Left cardiac atrium (tissue), 4 donors: Measurements from ENCODE around the gene IGFBP7. TPM values are rescaled to one million over a fixed set of nuclear protein-coding genes. Genes with fewer than 3 reads are reported as not detected.
"Not testable (repeated sequence)": the region's sequence is repeated elsewhere in the genome, so short reads cannot be mapped to it uniquely, and the experiment has no call there.

Source experiments
- ATAC-seq, 2 donors: fragments of 200-7000 bp; cut with Tn5 transposase; one replicate each; pipeline ENCODE4 v1.9.1; 2020; ENCODE audit warnings: mild to moderate bottlenecking in 2 of 2, moderate library complexity in 2 of 2
- DNase-seq: peaks from one replicate; pipeline ENCODE4 v3.0.0-alpha.2; 2020
- intact Hi-C, 2 donors: fragments of 100-400 bp; cut with DNase I; formaldehyde crosslinking; loops; one replicate each; pipeline versions ENCODE4 v1.14.1 to v1.15.1; 2022 to 2023
- total RNA-seq, 2 donors: library from RNA; stranded (reverse); fragmentation: NEBNext Ultra II Directional; extraction: Animal tissue kit (Norgen Biotek cat#: 25700); gene quantifications; one replicate each; pipeline ENCODE4 v1.2.1, GENCODE V29; 2021
- donor health status: DM: no; HTN: yes; CAD: no.
- donor health status: DM: no; HTN: yes; CAD: no; lungs with severe emphysema.
- donor health status: DM: yes; HTN: yes; CAD: no.
- donor health status: Dilated cardiomyopathy.

Gene IGFBP7
- total RNA-seq, 2 donors from 2014 or later = 580 to 792 TPM

DNA sequence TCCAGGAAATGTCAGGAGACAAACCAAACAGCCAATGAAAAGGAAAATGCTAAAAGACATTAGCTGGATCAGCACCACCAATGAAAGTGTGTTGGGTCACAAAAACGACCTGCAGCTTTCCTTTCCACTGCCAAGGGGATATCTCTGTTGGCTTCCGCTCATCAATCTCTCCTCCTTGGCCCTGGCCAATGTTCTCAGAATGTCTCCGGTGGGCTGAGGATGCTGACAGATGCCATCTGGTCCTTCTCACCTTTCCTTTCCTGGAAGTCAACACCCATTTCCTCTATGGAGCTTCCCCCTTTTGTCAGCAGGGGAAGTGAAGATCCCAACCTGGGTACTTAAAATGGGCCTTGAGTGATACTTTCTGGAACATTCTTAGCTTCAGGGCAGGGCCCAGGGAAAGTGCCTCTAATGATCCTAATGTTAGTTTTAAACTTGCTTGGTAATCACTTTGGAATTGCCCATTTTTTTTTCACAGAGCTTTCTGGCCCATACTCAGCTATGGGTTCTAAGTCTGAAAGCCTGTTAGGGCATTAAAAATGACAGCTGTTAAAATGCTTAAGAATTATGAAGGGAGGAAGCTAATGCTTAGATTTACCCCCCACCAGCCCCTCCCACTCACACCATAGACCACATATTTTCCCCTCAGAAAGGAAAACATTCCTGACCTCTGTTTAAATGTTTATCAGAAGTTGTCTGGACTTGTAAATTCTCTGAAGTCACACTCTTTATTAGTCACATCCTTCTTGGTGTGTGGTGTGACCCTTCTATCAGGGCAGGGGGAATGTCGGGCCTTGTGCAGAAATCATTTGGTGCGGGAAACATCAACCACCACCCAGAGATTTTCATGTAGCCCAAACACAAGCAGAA lies 29.2 kb downstream of the IGFBP7 start:
- DNase-seq = peak; percentile 35
- ATAC-seq = peak; percentile 45 to 83
- intact Hi-C loops = no loop called here

DNA sequence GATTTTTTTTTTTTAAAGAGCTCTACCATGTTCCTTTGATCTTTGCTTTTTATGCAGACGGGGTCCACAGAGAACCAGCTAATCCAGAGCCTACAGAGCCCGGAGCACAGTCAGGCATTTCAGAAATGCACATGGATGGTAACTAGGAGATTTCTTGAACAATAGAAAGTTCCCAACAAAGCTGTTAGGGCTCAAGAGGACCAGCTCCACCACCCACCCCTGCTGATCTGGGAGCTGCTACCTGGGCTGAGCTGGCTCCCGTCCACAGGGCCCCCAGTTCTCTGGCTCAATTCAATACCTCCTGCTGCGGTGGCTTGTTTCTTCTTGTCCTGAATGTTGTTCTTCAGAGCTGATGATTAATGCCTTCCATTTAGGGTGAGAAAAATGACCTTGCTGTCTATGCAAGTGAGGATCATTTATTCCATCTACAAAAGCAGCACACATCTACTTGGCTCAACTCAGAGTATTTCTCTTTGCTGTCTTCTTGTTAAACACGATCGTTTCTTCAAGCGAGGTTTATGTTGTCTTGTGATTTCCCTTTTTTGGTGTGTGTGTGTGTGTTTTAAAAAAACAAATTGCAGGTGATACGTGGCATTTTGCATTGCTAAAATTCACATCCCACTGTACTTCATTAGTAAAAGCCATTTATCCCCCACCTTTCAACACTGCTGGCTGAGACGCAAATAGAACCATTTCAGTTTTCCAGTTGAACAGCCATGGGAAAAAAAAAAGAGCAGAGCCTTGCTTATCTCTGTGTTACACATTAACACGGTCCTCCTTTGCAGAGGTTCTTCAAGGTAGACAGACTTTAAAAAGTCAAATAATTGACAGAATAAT lies 31.3 kb downstream of the IGFBP7 start:
- no peak for ATAC-seq
- intact Hi-C loops = no loop called here
- no peak for DNase-seq

DNA sequence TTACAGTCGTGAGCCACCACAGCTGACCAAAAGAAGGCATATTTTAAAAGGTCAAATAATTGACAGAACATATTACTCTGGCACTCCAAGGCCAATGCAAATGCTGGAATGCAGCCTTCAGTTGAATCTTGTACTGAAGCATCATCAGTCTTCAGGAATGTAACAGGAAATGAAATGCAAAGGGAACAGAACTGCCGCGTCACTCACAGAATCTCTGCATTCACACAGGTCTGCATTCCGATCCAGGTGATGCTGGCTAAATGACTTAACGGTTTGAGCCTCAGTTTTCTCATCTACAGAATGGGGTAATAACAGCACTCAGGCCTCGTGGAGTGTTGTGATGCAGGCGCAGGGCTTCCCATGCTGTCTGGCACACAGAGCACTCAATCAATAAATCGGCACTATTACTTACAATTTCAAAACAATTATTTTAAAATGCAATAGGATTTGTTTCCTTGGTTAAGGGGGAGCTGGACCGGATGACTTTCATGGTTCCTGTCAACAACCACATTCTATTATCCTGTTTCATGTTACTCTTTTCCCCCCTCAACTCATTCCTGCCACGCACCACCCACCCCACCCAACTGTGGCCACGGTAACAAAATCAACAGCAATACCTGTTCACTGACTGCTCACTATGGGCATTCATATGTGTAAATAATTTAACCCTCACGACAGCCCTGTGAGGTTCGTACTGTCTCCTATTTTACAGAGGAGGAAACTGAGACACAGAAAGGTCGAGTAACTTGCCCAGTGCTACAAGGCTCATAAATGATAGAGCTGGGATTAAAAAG lies 32.4 kb downstream of the IGFBP7 start:
- intact Hi-C loops = no loop called here
- ATAC-seq (no peak), DNase-seq (no peak)

DNA sequence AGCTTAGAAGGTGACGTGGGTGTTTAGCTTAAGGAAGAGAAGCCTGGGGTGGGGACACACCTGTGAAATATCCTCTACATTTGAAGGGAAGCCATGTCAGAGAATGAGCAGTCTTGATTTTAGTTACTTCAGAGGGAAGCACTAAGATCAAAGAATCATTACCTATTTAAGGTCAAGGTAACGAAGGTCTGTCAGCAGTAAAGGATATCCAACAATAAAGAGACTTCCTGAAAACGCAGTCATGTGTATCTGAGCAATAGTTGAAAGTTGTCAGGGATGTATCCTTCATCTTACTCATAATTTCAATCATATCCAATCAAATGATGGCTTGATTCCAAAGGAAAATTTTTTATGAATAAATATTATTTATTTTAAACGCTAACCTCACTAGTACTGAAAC lies 33.5 kb downstream of the IGFBP7 start:
- ATAC-seq (no peak), DNase-seq (no peak)
- intact Hi-C loops = no loop called here

DNA sequence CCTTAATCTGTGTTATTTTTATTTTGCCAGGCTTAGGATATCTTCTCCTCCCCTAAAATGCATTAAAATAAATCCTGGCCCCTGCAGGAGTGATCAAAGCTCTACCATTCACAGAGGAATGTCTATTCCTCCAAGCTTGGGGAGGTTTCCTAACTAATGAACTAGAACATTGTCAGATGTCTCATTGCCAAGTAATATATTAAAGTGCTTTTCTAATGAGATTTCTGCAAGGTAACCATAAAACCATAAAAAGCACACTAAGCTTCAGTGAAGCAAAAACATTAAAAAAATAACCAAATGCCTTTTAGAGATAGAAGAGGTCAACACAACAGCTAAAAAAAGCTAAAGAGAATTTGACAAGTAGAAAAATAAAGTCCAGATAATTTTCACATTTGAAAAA lies 34.8 kb downstream of the IGFBP7 start:
- DNase-seq (no peak), ATAC-seq (no peak)
- intact Hi-C loops = no loop called here

DNA sequence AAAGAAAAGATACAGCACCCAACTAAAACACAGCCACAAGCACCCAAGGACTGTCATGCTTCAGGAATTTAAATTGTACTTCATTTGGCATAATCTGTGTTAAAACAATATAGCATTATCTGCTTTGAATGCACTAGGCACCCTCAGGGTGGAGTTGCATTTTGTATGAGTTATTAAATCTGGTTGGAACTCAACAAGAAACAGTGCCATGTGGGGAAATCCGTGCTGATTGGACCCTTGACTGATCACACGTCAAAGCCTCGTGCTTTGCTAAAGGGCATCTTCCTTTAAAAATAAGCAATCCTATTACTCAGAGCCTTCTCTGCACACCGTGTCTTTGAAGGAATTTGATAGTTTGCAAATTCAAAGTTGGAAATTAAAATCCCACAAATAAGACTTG lies 35.4 kb downstream of the IGFBP7 start:
- intact Hi-C loops = no loop called here
- no peak for DNase-seq
- peak in 1 of 2 donors; percentile 28 for ATAC-seq

DNA sequence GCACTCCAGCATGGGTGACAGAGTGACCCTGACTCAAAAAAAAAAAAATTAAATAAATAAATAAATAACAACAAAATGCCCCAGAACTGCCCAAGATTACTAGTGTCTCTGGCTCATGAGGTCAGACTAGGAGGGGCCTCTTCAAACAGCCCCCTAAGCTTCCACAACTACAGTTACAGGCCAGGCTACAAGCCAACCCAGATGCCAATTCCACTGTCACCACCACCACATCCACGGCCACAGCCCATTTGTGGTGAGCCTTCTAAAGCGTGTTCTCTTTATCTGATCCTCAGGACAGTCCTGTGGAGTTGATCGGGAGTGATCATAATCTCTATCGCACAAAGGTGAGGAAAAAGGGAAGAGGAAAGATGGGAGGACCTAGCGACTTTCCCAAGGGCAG lies 36.6 kb downstream of the IGFBP7 start:
- ATAC-seq (no peak), DNase-seq (no peak)
- intact Hi-C loops = no loop called here

DNA sequence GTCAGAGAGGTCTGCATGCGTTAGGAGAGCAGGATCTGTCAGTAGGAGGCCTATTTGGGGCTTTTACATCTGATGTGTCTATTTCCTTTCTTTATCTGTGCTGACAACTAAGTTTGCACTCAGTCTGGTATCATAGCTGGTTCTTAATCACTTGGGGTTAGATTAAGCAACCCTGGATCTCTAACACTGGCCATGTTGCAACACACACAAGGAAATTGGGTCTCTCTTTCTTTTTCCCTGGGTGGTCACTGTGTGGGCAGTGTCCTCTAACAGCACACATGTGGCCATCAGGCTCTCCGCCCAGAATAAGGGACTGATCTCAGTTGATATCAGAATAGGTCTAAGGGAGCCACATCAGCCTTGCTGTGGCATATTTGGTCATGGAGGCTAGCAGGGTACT lies 38.9 kb downstream of the IGFBP7 start:
- ATAC-seq (peak; percentile 48 to 70), DNase-seq (peak; percentile 61)
- intact Hi-C loops = no loop called here

DNA sequence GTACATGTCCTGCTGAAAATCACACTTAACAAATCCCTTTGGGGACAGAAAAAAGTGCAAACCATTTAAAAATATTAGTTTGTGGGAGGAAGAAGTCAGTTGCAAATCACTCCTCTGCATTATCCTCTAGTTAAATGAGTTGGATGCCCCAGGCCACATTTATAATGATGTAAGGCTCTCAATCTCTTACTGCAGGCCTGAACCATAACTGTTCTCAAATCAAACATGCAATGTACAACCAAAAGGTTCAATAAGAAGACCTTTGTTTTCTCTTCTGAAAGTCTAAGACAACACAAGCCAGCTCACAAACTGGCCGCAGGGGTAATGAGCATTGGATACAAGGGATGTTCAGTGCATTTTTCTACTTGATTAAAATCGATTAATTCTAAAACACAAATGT lies 39.7 kb downstream of the IGFBP7 start:
- ATAC-seq (no peak), DNase-seq (no peak)
- intact Hi-C loops = no loop called here

DNA sequence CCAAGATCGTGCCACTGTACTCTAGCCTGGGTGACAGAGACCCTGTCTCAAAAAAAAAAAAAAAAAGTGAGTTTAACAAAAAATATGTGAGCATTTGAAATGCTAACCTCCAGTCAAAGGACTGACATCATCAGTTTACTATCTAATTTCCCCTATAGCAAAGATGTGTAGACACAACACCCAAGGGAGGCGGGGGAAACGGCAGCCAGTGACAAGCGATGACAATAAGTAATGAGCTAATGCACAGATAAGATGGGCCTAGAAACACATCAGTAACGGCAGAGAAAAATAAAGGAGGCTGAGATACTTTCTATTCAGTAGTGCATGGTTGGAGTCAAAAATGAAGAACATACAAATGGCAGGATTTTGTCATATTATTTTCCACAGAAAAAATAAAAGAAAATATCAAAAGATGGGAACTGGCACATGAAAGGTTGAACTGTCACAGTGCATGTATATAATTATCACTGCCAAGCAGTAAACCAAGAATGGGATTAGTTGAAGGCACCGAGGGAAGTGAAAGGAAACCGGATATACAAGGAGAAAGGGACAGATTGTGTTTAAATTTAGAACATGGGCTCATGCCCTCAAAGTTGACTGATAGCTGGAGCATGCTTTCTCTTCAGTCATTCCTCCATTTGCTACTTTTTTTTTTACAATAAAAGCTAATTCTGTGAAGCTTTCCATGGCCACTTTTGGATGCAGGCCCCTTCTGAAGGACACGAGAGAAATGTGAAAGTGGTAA lies 41.8 kb downstream of the IGFBP7 start:
- intact Hi-C loops = no loop called here
- DNase-seq (no peak), ATAC-seq (no peak)

DNA sequence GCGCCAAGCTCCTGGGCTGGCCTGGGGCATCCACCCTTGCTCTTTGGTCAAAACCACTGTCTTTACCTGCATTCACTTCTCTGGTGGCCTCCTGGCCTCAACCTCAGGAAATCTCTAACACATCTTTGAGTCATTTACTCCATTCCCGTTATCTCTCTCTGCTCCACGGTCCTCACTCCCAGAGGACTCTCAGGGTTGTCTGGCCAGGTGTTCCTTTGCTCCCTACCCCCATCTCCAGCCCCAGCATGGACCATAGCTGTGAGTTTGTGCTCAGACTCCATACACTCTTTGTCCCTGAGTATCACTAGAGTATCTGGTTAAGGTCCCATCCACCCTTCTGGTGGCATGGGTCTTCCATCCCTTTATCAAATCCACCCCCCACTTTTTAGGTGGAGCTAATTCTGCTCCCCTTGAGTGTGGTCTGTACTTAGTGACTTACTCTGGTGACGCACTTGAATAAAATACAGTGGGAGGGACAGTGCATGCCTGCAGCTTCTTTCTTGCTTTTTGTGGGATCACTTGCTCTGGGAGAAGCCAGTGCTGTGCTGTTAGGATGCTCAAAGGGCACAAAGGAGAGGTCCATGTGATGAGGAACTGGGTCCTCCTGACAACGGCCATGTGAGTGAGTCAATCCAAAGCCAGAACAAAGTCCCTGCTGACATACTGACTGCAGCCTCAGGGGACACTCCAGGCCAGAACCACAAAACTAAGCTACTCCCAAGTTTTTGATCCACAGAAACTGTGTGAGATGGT lies 44.3 kb downstream of the IGFBP7 start:
- ATAC-seq = peak; percentile 7 to 10
- intact Hi-C loops = no loop called here
- no peak for DNase-seq

DNA sequence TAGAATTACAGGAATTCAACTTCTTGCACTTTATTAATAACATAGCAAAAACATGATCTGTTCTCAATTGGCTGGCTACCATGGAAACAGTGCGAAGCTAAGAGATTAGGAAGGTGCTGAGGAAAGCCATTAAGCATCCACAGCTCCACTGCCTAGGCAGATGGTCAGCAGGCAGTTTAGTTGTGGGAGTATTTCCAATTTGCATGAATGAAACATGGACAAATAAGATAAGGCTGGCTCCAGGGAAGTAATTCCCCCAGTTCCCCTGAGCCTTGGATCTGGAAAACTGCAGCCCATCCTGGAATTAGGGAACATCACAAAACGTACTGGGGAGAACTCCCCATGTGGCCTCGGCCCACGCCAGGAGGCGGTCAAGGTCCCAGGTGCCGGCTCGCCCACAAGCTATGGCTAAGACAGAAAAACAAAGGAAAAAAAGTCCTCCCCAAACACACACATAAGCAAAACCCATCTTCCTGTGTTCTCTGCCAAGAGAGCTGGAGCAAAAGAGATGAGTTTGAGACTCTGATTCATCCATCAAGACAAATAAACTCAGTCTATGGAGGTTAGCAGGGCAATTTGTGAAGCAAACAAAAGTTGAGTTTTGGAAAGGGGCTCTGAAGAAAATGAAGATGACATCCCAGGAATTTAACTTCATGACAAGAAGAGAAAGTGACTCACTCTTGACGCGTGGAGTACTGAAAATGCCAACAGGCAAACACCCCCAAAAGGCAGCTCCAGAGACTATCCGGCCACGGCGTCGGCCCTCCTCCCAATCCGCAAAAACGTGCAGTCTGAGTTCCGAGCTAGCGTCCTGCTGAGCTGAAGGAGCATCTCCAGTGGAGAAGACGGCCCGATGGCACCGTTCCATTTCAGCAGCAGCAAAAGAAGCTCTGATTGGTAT lies 45.1 kb downstream of the IGFBP7 start:
- intact Hi-C loops = no loop called here
- peak; percentile 67 to 80 for ATAC-seq
- peak; percentile 70 for DNase-seq

DNA sequence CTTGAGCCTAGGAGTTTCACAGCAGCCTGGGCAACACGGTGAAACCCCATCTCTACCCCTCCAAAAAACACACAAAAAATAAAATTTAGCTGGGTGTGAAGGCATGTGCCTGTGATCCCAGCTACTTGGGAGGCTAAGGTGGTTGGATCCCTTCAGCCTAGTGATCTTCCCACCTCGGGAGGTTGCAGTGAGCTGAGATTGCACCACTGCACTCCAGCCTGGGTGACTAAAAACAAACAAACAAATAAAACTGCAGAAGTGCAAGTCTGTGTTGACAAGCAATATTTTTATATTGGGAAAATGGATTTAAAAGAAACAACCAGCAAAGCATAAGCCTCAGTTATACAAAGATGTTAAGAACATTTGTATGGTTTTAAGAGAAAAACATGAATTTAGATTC lies 46.1 kb downstream of the IGFBP7 start:
- intact Hi-C loops = no loop called here
- ATAC-seq = no peak

DNA sequence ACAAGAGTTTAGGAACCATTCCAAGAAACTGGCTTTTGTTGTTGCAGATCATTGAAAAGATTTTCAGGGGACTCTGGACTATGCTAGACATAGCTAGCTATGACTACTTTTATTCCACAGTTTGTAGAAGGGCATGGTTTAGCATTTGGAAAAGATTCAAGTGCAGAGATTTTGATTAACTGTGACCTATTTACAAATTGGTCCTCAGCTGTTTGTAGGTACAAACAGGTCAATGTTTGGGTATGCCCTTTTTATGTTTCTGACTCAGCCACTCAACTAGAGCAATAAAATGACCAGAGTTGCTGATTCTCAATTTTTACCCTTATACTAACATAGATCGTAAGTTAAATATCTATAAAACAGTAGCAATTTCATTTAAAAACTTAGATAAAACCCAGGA lies 46.7 kb downstream of the IGFBP7 start:
- ATAC-seq (no peak), DNase-seq (no peak)
- intact Hi-C loops = no loop called here

More for the DNA sequence above, 46.1 kb downstream of the IGFBP7 start:
- DNase-seq = no peak

DNA sequence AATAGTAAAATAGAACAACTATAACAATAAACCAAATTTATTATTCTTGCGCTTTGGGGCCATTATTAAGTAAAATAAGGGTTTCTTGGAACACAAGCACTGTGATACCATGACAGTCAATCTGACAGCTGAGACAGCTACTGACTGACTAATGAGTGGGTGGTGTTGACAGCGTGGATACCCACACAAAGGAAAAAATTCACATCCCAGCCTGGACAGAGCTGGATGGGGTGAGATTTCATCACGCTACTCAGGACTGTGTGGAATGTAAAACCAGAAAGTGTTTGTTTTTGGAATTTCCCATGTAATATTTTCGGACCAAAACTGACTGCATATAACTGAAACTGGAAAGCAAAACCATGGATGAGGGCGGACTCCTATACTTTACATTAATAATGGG lies 48.8 kb downstream of the IGFBP7 start:
- DNase-seq (no peak), ATAC-seq (no peak)
- intact Hi-C loops = no loop called here

DNA sequence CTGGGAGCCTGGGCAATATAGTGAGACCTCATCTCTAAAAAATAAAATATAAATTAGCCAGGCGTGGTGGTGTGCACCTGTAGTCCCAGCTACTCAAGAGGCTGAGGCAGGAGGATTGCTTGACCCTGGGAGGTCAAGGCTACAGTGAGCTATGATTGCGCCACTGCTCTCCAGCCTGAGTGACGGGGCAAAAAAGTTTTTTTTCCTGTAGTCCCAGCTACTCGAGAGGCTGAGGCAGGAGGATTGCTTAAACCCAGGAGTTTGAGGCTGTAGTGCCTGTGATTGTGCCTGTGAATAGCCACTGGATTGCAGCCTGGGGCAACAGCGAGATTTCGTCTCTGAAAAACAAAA lies 49.5 kb downstream of the IGFBP7 start:
- intact Hi-C loops, ATAC-seq, DNase-seq: not testable (repeated sequence)
